Lower lobe of right lung (tissue), 2 donors: Measurements from ENCODE around the gene REEP3. TPM values are rescaled to one million over a fixed set of nuclear protein-coding genes. Genes with fewer than 3 reads are reported as not detected.

ENCODE experiments used
- ATAC-seq, 2 donors: fragments of 200-7000 bp; cut with Tn5 transposase; one replicate each; pipeline ENCODE4 v1.9.1; 2020 to 2022; ENCODE audit warnings: mild to moderate bottlenecking in 2 of 2, moderate library complexity in 2 of 2
- DNase-seq: peaks from one replicate; pipeline ENCODE4 v3.0.0-alpha.2; 2020
- H3K27ac ChIP-seq: fragments of 200-600 bp; one replicate; pipeline ENCODE4 v1.8.0; 2022
- H3K27me3 ChIP-seq: fragments of 200-600 bp; one replicate; pipeline ENCODE4 v1.8.0; 2022; ENCODE audit warnings: low read depth
- H3K36me3 ChIP-seq: fragments of 200-600 bp; one replicate; pipeline ENCODE4 v1.8.0; 2022; ENCODE audit warnings: mild to moderate bottlenecking
- H3K4me1 ChIP-seq: fragments of 200-600 bp; one replicate; pipeline ENCODE4 v1.8.0; 2022
- H3K4me3 ChIP-seq: fragments of 200-600 bp; one replicate; pipeline ENCODE4 v1.8.0; 2022; ENCODE audit warnings: mild to moderate bottlenecking
- H3K9me3 ChIP-seq: fragments of 200-600 bp; one replicate; pipeline ENCODE4 v1.8.0; 2022
- CTCF ChIP-seq: fragments of 200-600 bp; IDR thresholded peaks from one replicate; pipeline ENCODE4 v1.8.0; 2022; ENCODE audit warnings: antibody characterized with exemption, mild to moderate bottlenecking
- intact Hi-C: fragments of 100-400 bp; cut with DNase I; formaldehyde crosslinking; loops from one replicate; pipeline ENCODE4 v1.11.0; 2022
- total RNA-seq: library from RNA; stranded (reverse); fragmentation: NEBNext Ultra II Directional; extraction: Animal tissue kit (Norgen Biotek cat#: 25700); gene quantifications from one replicate; pipeline ENCODE4 v1.2.1, GENCODE V29; 2021
- donor health status: DM: no; HTN: yes; CAD: no; lungs with severe emphysema.

REEP3 gene
- total RNA-seq, 1 donor from 2014 or later: 50.9 TPM

GRCh38 chr10:63542835-63543575 is 21.8 kb downstream of the REEP3 start:
- Histone ChIP-seq H3K36me3 (no peaks in the 10 kb centered on the region), H3K27ac (no peak overlapping the region), H3K27me3 (no peaks in the 10 kb centered on the region), H3K4me3 (no peak overlapping the region), H3K4me1 (peaks cover 3% of the 10 kb centered on the region), H3K9me3 (no peaks in the 10 kb centered on the region)
- peak in 1 of 2 donors; percentile 66 for ATAC-seq
- DNase-seq: no peak
- intact Hi-C loops: no loop called here
- TF ChIP-seq CTCF: no peak

GRCh38 chr10:63543576-63543962 is 22.4 kb downstream of the REEP3 start:
- H3K27me3 ChIP-seq: no peaks in the 10 kb centered on the region
- no peak overlapping the region for H3K27ac ChIP-seq
- no peak for DNase-seq
- ATAC-seq: no peak
- H3K9me3 ChIP-seq: no peaks in the 10 kb centered on the region
- no peak for TF ChIP-seq CTCF
- no peak overlapping the region for H3K4me3 ChIP-seq
- peaks cover 3% of the 10 kb centered on the region for H3K4me1 ChIP-seq
- H3K36me3 ChIP-seq: no peaks in the 10 kb centered on the region
- intact Hi-C loops: no loop called here

- Histone ChIP-seq H3K36me3 (no peaks in the 10 kb centered on the region), H3K9me3 (no peaks in the 10 kb centered on the region), H3K4me1 (peaks cover 3% of the 10 kb centered on the region), H3K4me3 (no peak overlapping the region), H3K27ac (no peak overlapping the region), H3K27me3 (no peaks in the 10 kb centered on the region)
- DNase-seq: no peak
- peak in 1 of 2 donors; percentile 38 for ATAC-seq
- no peak for TF ChIP-seq CTCF
- intact Hi-C loops: no loop called here
Measured at GRCh38 chr10:63544418-63544817, 23.2 kb downstream of the REEP3 start.

- Histone ChIP-seq H3K4me1 (peaks cover 3% of the 10 kb centered on the region), H3K36me3 (no peaks in the 10 kb centered on the region), H3K27me3 (no peaks in the 10 kb centered on the region), H3K9me3 (no peaks in the 10 kb centered on the region), H3K4me3 (no peak overlapping the region), H3K27ac (no peak overlapping the region)
- no peak for TF ChIP-seq CTCF
- intact Hi-C loops: no loop called here
- no peak for DNase-seq
- ATAC-seq: peak in 1 of 2 donors; percentile 51
Measured at GRCh38 chr10:63547628-63548360, 26.6 kb downstream of the REEP3 start.

- TF ChIP-seq CTCF: no peak
- intact Hi-C loops: no loop called here
- Histone ChIP-seq H3K36me3 (no peaks in the 10 kb centered on the region), H3K4me3 (no peak overlapping the region), H3K9me3 (no peaks in the 10 kb centered on the region), H3K4me1 (peaks cover under 1% of the 10 kb centered on the region), H3K27me3 (no peaks in the 10 kb centered on the region), H3K27ac (no peak overlapping the region)
- ATAC-seq (no peak), DNase-seq (no peak)
Measured at GRCh38 chr10:63548860-63549259, 27.7 kb downstream of the REEP3 start.
